ENCODE results near the gene FAM83E.

- no peak for TF ChIP-seq CTCF (IDR thresholded peaks at IDR 0.05)
- no peak for TF ChIP-seq POLR2A (IDR thresholded peaks at IDR 0.05)
Measured at GRCh38 chr19:48635966-48636858, 21.3 kb upstream of the FAM83E start.
